Measurements from ENCODE around the gene GAS7.

GAS7 gene

GRCh38 chr17:10103712-10104111 is 94.7 kb downstream of the GAS7 start:
- Histone ChIP-seq H3F3A (ENCODE audit: insufficient read depth, low read length) (no peaks in the 10 kb centered on the region), H3K4me3 (ENCODE audit: low read depth, low read length, poor library complexity, severe bottlenecking) (no peak overlapping the region), H3K4me1 (ENCODE audit: insufficient read depth, low read length, severe bottlenecking) (no peaks in the 10 kb centered on the region), H3K27ac (ENCODE audit: low read depth, low read length, poor library complexity, severe bottlenecking) (no peak overlapping the region), H3K27me3 (ENCODE audit: insufficient read depth, low read length) (no peaks in the 10 kb centered on the region), H3K9ac (ENCODE audit: low read length) (no peak overlapping the region), H3K79me2 (ENCODE audit: insufficient read depth, low read length) (no peaks in the 10 kb centered on the region), H4K20me1 (ENCODE audit: insufficient read depth, low read length) (no peaks in the 10 kb centered on the region), H3K36me3 (ENCODE audit: insufficient read depth, low read length) (no peaks in the 10 kb centered on the region), H3K4me2 (ENCODE audit: low read length) (no peak overlapping the region), H3K9me3 (ENCODE audit: low read length) (no peaks in the 10 kb centered on the region), H2AFZ (ENCODE audit: low read length) (no peak overlapping the region), H3K9me2 (ENCODE audit: low read depth, low read length) (no peaks in the 10 kb centered on the region)
- TF ChIP-seq EZH2 (IDR thresholded peaks at IDR 0.05; ENCODE audit: borderline replicate concordance, low read length) = no peak
- TF ChIP-seq, protein P1, sequence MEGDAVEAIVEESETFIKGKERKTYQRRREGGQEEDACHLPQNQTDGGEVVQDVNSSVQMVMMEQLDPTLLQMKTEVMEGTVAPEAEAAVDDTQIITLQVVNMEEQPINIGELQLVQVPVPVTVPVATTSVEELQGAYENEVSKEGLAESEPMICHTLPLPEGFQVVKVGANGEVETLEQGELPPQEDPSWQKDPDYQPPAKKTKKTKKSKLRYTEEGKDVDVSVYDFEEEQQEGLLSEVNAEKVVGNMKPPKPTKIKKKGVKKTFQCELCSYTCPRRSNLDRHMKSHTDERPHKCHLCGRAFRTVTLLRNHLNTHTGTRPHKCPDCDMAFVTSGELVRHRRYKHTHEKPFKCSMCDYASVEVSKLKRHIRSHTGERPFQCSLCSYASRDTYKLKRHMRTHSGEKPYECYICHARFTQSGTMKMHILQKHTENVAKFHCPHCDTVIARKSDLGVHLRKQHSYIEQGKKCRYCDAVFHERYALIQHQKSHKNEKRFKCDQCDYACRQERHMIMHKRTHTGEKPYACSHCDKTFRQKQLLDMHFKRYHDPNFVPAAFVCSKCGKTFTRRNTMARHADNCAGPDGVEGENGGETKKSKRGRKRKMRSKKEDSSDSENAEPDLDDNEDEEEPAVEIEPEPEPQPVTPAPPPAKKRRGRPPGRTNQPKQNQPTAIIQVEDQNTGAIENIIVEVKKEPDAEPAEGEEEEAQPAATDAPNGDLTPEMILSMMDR (IDR thresholded peaks at IDR 0.05; ENCODE audit: low read length) = no peak

DNA sequence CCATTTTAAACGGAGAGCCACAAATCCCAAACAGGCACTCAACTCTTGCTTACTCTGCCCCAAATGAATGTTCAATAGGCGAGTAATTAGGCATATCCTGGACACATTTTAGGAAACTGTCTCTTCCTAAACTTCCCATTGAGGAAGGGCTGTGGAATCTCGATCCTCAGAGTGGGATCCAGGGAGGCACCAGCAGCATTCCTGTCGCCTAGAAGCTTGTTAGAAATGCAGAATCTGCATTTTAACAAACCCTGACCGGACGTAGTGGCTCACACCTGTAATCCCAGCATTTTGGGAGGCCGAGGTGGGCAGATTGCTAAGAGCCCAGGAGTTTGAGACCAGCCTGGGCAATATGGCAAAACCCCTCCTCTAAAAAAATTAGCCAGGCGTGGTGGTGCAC is 95.6 kb downstream of the GAS7 start:
- no peaks in the 10 kb centered on the region for H4K20me1 ChIP-seq (ENCODE audit: insufficient read depth, low read length)
- H2AFZ ChIP-seq (ENCODE audit: low read length) = no peak overlapping the region
- no peaks in the 10 kb centered on the region for H3K36me3 ChIP-seq (ENCODE audit: insufficient read depth, low read length)
- H3K4me2 ChIP-seq (ENCODE audit: low read length) = no peak overlapping the region
- no peak overlapping the region for H3K27ac ChIP-seq (ENCODE audit: low read depth, low read length, poor library complexity, severe bottlenecking)
- H3K9ac ChIP-seq (ENCODE audit: low read length) = no peak overlapping the region
- H3K9me3 ChIP-seq (ENCODE audit: low read length) = no peaks in the 10 kb centered on the region
- TF ChIP-seq, protein P1 (IDR thresholded peaks at IDR 0.05; ENCODE audit: low read length) = no peak
- no peak for TF ChIP-seq EZH2 (IDR thresholded peaks at IDR 0.05; ENCODE audit: borderline replicate concordance, low read length)
- H3K9me2 ChIP-seq (ENCODE audit: low read depth, low read length) = no peaks in the 10 kb centered on the region
- H3K79me2 ChIP-seq (ENCODE audit: insufficient read depth, low read length) = no peaks in the 10 kb centered on the region
- no peak overlapping the region for H3K4me3 ChIP-seq (ENCODE audit: low read depth, low read length, poor library complexity, severe bottlenecking)
- H3K27me3 ChIP-seq (ENCODE audit: insufficient read depth, low read length) = no peaks in the 10 kb centered on the region
- no peaks in the 10 kb centered on the region for H3F3A ChIP-seq (ENCODE audit: insufficient read depth, low read length)
- H3K4me1 ChIP-seq (ENCODE audit: insufficient read depth, low read length, severe bottlenecking) = no peaks in the 10 kb centered on the region

GRCh38 chr17:10099051-10099571 is 99.3 kb downstream of the GAS7 start:
- no peaks in the 10 kb centered on the region for H3K9me2 ChIP-seq (ENCODE audit: low read depth, low read length)
- no peak overlapping the region for H3K9ac ChIP-seq (ENCODE audit: low read length)
- no peak overlapping the region for H2AFZ ChIP-seq (ENCODE audit: low read length)
- H3K4me3 ChIP-seq (ENCODE audit: low read depth, low read length, poor library complexity, severe bottlenecking) = no peak overlapping the region
- H3F3A ChIP-seq (ENCODE audit: insufficient read depth, low read length) = no peaks in the 10 kb centered on the region
- no peak for TF ChIP-seq EZH2 (IDR thresholded peaks at IDR 0.05; ENCODE audit: borderline replicate concordance, low read length)
- TF ChIP-seq, protein P1 (IDR thresholded peaks at IDR 0.05; ENCODE audit: low read length) = no peak
- H3K4me1 ChIP-seq (ENCODE audit: insufficient read depth, low read length, severe bottlenecking) = no peaks in the 10 kb centered on the region
- H4K20me1 ChIP-seq (ENCODE audit: insufficient read depth, low read length) = no peaks in the 10 kb centered on the region
- no peaks in the 10 kb centered on the region for H3K9me3 ChIP-seq (ENCODE audit: low read length)
- H3K36me3 ChIP-seq (ENCODE audit: insufficient read depth, low read length) = no peaks in the 10 kb centered on the region
- H3K27me3 ChIP-seq (ENCODE audit: insufficient read depth, low read length) = no peaks in the 10 kb centered on the region
- H3K4me2 ChIP-seq (ENCODE audit: low read length) = no peak overlapping the region
- H3K79me2 ChIP-seq (ENCODE audit: insufficient read depth, low read length) = no peaks in the 10 kb centered on the region
- H3K27ac ChIP-seq (ENCODE audit: low read depth, low read length, poor library complexity, severe bottlenecking) = no peak overlapping the region
